Brain microvascular endothelial cell (primary cell): ENCODE results near the gene AP2S1.
A peak's percentile ranks its signal among the peaks of the same experiment; 100 is the strongest.

Source experiments
- DNase-seq: peaks from one replicate; pipeline ENCODE4 v3.0.0-alpha.2; 2020
- H3K27ac ChIP-seq: fragments of 250-450 bp; sonication (Bioruptor Pico); 2 replicates; pipeline ENCODE4 v1.5.1; 2020; ENCODE audit warnings: mild to moderate bottlenecking, moderate library complexity
- H3K27me3 ChIP-seq: fragments of 250-450 bp; sonication (Bioruptor Pico); replicated peaks from 2 replicates; pipeline ENCODE4 v1.5.1; 2020; ENCODE audit warnings: mild to moderate bottlenecking
- H3K36me3 ChIP-seq: fragments of 250-450 bp; sonication (Bioruptor Pico); replicated peaks from 2 replicates; pipeline ENCODE4 v1.5.1; 2020; ENCODE audit warnings: mild to moderate bottlenecking
- H3K4me3 ChIP-seq: 2 replicates; pipeline ENCODE4 v1.5.1; 2011; ENCODE audit warnings: low read depth, mild to moderate bottlenecking, control low read depth, low read length, moderate library complexity
- CTCF ChIP-seq: IDR thresholded peaks from 2 replicates; pipeline ENCODE4 v1.5.1; 2011; ENCODE audit warnings: low read depth, mild to moderate bottlenecking, moderate library complexity, low read length, control low read depth, inconsistent platforms; ENCODE audit errors: missing control alignments
- in situ Hi-C: cut with HindIII; loops from 2 replicates; pipeline ENCODE4 v1.10.0; 2017; ENCODE audit warnings: low sequenced_read_pairs, low pct_ligation_motif_present

Gene AP2S1

DNA sequence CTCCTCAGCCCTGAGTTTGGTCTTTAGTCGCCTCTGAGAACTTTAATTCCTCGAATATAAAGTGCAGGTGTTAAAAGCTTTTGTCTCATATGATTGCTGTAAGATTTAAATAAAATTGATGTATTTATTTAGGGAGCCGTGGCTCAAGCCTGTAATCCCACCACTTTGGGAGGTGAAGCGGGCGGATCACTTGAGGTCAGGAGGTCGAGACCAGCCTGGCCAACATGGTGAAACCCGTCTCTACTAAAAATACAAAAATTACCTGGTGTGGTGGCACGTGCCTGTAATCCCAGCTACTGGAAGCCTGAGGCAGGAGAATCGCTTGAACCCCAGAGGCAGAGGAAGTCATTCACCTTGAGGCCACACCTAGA is 61.7 kb downstream of the AP2S1 start:
- H3K27me3 ChIP-seq = no peaks in the 10 kb centered on the region
- in situ Hi-C loops = no loop called here
- H3K36me3 ChIP-seq = peaks cover 7% of the 10 kb centered on the region
- no peak overlapping the region for H3K4me3 ChIP-seq
- H3K27ac ChIP-seq = no peak overlapping the region
- no peak for TF ChIP-seq CTCF
- no peak for DNase-seq

DNA sequence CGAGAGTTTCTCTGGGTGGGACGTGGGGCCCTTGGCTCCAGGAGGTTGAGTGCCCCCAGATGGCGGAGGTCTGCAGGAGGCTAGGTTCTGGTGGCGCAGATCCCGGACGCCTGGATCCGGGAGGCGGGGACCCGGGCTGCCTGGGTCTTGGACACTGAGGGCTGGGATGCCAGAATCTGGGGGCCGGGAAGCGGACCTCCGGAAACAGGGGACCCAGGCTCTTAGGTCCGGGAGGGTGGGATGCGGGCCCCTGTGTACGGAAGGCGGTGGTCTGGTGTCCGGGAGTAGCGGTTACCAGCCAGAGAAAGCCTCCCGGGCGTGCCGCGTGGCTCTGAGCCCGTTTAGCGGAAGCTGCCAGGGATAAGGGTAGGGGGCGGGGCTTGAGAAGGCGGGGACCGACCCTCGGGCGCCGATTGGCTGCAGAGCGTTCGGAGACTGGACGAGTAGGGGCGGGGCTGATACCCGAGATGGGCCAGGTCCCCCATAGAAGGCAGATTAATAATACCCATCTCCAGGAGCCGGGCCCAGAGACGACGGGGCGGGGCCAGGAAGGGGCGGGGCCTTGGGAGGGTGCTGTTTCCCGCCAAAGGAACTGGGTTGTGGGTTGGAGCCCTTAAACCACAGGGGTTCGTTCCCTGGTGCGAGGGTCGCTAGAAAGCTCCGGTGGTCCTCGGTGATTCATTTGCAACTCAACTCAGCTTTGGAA is 62.2 kb downstream of the AP2S1 start, which contains the start of gene SLC1A5:
Gene SLC1A5 (minus strand): TSS at position 333 of the 706 bp plus-strand sequence. CDS start 629 bp downstream, outside the sequence.
- peak; percentile 2 for TF ChIP-seq CTCF
- in situ Hi-C loops = no loop called here
- Histone ChIP-seq H3K27ac (peak within 1 kb of the TSS; percentile 88), H3K27me3 (no peaks in the 10 kb centered on the region), H3K4me3 (peak within 1 kb of the TSS; percentile 84), H3K36me3 (peaks cover 12% of the 10 kb centered on the region)
- DNase-seq = peak; percentile 97
